RCC 7860 (cell line): Measurements from ENCODE around the gene LTBP1.

Experiments
- DNase-seq: peaks from one replicate; pipeline ENCODE4 v3.0.0-alpha.2; 2015; ENCODE audit warnings: low spot score
- FAIRE-seq: peaks from 2 replicates; lab custom pipeline; 2012; peaks lifted over from hg19 to GRCh38; lab: Jason Lieb, UNC

The LTBP1 gene

DNA sequence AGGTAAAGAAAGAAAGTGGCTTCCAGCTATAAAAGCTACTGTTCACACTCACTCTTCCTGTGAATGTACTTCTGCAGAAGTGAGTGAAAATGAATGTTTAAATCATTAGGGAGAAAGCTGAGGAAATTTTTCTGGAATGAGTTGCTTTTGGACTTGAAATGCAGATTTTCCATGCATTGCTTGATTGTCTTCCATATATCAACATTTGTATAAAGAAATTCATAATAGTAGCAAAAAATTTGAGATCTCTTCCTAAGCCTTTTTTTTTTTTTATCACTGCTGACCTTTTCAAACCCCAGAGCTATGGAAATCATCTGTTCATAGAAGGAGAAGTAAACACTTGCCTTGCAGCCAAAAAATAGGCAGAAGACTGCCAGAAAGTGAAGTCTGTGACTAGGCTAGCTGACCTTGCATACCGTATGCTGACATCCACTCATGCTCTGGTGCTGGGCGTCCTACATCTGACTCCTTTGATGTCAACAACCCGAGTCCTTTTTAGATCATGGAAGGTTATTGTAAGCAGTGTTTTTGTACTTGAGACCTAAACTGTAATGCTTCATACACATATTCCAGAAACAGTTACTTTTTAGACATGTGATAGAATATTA, 375.2 kb downstream of the LTBP1 start:
- DNase-seq = no peak

DNA sequence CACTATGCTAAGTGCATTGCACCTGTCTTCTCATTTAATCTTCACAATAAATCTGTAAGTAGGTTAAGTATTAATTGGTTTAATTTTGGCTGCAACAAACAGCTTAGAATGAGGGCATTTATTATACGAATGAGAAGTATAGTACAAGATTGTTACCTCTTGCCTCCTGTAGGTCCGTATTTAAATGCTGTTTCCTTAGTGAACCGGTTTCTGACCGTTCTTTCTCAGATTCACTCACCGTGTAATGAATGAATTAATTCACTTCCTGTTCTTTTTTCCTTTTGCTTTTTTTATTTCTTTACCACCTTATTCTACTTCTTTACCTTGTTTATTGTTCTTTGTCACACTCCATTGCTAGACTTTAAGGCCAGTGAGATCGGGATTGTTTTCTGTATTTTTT, 375.9 kb downstream of the LTBP1 start:
- no peak for FAIRE-seq
- DNase-seq = no peak

More for the DNA sequence above, 375.2 kb downstream of the LTBP1 start:
- FAIRE-seq = no peak

- DNase-seq (no peak), FAIRE-seq (peak; percentile 27)
Observed at GRCh38 chr2:33323957-33324356, 377.2 kb downstream of the LTBP1 start.

GRCh38 chr2:33326100-33326499, 379.3 kb downstream of the LTBP1 start:
- FAIRE-seq (no peak), DNase-seq (no peak)

DNA sequence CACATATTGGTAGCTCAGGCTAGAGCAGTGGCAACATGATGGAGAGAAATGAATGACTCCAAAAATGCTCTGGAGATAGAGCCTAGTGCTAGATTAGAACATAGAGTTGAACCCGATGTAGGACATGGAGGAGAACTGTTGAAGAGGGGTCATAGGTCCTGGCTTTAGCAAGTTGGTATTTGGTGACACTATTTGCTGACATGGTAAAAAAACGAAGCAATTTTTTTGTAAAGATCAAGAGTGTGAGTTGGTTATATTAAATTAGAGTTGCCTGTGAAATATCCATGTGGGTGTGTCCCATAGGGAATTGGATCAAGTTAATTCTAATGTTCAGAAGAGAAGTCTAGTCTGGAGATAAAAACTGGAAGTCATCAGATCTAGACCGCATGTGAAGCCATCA, 386.7 kb downstream of the LTBP1 start:
- no peak for FAIRE-seq
- DNase-seq = no peak

GRCh38 chr2:33334083-33334482, 387.3 kb downstream of the LTBP1 start:
- no peak for FAIRE-seq
- DNase-seq = no peak

DNA sequence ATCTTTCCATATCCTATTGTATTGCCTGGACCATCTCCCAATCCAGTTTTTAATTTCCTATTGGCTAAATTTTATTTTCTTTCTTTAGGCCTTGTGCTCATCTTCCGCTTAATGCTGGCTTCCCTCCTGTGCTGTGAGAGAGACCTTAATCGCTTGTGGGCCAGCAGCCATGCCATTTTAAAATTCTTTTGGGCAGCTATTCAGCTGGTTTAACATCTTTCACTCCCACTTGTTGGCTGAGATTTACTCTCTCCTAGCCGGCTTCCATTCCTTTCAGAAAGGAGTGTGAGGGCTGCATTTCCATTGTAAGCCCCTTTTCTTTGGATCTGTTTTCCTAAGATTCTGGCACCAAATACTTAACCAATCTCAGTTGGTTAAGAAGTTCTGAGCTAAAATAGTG, 388.8 kb downstream of the LTBP1 start:
- no peak for FAIRE-seq

DNA sequence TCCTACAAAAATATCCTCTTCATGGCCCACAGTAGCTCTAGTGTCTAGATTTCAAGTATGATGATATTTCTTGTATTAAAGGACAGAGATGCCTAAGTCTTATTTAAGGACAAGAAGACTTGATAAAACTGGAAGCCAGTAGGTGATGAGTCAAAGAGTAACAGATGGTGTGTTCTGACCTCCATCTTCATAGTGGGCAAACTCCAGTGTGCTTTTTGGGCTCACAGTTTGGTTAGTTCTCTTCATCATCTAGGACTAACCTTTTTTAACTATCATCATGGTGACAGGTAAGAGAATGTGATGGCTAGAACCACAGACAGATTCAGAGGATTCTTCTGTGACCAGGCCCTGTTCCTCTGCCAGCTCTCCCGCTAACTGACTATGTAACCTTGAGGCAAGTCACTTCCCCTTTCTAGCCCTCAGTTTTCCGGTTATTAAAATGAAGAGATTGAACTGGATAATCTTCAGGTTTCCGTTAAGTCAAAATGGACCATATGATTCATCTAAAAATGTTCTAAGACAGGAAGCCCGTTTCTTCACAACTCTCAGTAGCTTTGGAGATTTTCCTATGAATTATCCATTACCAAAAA, 389.4 kb downstream of the LTBP1 start:
- no peak for FAIRE-seq
- no peak for DNase-seq

More for the DNA sequence above, 388.8 kb downstream of the LTBP1 start:
- DNase-seq = no peak

GRCh38 chr2:33337385-33337960, 390.7 kb downstream of the LTBP1 start:
- DNase-seq (no peak), FAIRE-seq (no peak)

- FAIRE-seq (no peak), DNase-seq (no peak)
Observed at GRCh38 chr2:33337981-33338380, 391.2 kb downstream of the LTBP1 start.

DNA sequence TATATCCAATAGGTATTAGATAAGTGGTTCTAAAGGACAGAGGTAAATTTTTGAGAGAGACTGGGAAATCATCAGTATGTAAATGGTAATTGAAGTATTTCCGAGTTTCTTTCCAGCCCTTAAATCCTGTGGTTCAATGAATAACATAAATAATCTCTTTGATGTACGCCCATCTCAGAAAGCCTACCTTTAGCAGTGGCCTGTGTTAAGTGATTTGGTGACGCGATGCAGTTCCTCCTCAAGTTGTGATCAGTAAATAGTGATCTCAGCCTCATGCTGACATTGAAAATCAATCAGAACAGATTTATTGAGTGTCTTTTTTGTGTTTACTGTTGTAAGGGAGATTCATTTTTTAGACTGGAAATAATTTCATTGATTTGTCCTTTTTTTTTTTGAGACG, 392.5 kb downstream of the LTBP1 start:
- DNase-seq (no peak), FAIRE-seq (no peak)

GRCh38 chr2:33340280-33340679, 393.5 kb downstream of the LTBP1 start:
- no peak for FAIRE-seq
- DNase-seq = no peak

DNA sequence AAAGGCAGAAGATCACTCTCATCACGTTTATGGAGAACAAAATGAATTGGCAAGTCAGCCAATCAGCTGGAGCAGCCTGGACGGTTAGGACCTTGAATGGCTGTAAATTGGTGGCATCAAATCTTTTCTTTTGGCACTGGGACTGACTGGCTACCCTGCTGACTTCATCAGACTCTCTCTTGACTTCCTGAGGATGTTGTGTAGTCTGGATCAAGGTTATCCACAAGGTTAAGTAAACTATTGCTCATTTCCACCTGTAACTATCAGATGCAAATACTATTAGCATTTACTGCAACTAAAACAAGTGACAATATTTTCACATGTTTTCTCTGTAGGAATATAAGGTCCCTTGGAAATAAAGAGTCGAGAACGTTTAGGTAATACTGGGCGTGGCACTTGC, 395.4 kb downstream of the LTBP1 start:
- no peak for DNase-seq

DNA sequence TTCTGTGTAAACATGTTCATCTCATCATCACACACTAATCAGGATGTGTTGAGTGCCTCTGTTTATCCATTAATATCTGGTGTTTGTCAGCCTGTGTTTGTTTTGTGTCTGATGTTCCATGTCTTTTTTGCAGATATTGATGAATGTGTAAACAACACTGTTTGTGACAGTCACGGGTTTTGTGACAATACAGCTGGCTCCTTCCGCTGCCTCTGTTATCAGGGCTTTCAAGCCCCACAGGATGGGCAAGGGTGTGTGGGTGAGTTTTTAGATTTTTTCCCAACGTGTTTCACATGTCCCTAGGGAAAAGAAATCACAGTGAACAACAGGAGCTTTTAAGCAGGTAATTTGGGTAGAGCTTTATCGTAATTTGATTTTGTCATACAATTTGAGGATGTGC, 396.0 kb downstream of the LTBP1 start:
- FAIRE-seq (no peak), DNase-seq (no peak)

More for the DNA sequence above, 395.4 kb downstream of the LTBP1 start:
- no peak for FAIRE-seq

DNA sequence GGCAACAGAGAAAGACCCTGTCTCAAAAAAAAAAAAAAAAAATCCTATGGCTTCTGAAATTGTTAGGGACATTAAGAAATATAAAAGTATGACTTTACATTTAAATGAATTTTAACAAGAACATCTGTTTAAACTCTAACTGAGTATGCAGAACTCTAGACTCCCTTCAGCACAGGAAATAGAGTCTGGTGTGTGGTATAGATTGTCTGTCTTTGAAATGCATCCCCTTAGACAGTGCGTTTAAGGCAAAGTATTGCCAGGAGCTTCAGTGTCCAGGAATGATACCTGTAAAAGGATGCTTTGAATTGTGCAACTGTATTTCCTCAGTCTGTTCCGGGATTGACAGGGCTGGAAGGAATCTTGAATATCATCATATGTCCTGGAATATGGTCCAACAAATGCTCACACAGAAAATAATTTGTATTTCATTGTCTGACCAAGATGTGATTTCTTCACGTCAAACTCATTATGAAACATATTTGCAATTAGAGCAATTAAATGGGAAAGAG, 396.7 kb downstream of the LTBP1 start:
- no peak for FAIRE-seq
- DNase-seq = no peak

DNA sequence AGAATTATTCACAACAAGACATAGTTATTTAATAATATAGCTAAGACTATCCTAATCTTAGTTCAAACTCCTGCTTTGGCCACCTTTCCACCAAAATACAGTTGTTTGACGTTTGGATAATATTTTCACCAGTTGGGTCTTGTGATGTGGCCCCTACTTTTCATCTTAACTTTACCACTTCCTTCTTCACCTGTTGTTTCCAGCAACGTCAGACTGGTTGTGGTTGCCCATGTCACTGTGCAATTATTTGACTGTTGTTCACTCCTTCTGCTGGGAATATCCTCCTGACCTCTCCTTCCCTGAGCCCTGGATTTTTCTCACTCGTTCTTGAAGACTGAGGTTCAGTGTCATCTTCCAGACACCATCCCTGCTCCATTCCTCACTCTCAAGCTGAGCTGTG, 397.5 kb downstream of the LTBP1 start:
- no peak for FAIRE-seq
- DNase-seq = no peak

DNA sequence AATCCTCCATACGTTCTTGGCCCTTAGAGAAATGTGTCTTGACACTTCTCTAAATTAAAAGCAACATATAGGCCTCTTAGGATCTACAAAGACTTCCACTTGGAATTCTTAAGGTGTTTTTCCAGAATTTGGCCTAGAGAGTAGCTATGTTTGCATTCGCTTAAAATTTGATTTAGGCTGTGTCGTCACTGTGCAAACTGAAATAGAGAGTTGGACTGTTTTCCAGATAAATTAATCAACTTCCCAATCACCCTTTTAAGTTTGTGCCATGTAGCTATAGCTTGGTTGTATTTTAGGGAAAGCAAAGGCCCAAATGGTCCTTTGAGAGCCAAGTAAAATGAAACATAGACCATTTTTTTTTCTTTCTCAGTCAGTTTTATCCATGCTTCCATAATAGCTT, 401.1 kb downstream of the LTBP1 start:
- no peak for DNase-seq
- no peak for FAIRE-seq

GRCh38 chr2:33350632-33351031, 403.9 kb downstream of the LTBP1 start:
- no peak for DNase-seq
- no peak for FAIRE-seq

DNA sequence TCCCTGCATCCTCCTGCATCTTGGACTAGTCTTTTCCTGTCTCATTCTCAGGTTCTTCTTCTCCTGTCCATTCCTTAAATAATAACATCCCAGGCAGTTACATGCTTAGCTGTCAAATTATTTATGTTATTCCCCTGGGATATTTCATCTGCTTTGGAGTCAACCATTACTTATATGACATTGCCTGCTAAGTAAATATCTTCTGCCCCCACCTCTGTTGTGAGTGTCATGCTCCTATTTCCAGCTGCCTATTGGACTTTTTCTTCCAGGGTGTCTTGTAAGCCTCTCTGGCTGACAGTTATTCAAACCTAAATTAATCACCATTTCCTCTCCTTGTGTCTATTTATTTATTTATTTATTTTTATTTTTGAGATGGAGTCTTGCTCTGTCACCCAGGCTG, 405.0 kb downstream of the LTBP1 start:
- FAIRE-seq (no peak), DNase-seq (no peak)

- no peak for FAIRE-seq
- no peak for DNase-seq
Observed at GRCh38 chr2:33354981-33355380, 408.2 kb downstream of the LTBP1 start.

DNA sequence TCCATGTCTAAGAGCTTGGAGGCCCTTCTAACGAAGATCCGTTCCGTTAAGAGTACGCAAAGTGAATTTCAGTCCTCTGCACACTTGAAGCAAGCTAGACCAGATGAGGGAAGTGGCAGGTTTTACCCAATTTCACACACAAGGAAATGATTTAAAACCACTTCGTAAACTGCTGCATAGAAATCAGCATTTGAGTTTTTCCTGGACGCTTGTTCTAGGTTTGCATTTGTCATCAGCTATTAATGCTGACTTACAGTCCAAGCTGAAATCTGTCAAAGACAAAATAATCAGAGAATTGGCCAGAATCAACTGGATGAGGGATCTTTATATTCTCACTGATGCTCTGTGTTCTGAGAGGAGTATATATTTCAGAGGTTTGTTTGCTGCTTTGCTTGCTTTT, 412.1 kb downstream of the LTBP1 start:
- DNase-seq (no peak), FAIRE-seq (no peak)
